Measurements from ENCODE around the gene GRB10. TPM values are rescaled to one million over a fixed set of nuclear protein-coding genes. Genes with fewer than 3 reads are reported as not detected.

Gene GRB10
- total and polyA plus RNA-seq, 3 donors from 2014 or later: 54.0 to 81.9 (median 57.7) TPM

DNA sequence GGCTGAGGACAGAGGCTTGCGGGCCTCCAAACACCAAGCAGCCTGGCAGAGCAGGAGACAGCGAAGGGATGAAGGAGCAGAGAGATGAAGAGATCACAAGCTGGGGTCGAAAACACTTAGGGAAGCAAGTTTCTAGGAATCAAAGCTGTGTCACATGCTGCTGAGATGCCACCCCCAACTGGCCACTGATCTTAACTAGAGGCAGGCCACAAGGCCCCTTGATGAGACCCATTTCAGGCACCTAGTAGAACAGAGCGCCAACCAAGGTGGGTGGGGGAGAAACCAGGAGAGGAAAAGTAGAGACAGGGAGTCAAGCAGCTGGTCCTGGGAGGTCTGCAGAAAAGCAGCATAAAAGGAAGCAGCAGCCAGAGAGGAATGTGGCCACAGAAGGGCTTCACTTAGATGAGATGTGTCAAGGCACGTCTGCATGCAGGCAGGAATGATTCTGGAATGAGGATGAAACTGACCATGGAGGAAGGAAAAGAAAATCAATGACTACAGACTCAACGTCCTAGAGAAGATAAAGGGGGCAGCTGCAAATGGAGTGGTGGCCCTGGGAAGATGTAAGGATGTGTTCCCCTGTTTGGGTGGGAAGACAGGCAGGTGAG is 132.5 kb downstream of the GRB10 start:
- no peaks in the 10 kb centered on the region for H3K9me3 ChIP-seq
- H3K27me3 ChIP-seq: no peaks in the 10 kb centered on the region
- H3K4me1 ChIP-seq: peaks cover 16% of the 10 kb centered on the region
- no peak overlapping the region for H3K4me3 ChIP-seq
- WGBS, 2 donors: 92 to 94% methylated on average over 6 of the region's 6 CpGs
- intact Hi-C loops (cut with DNase I; ENCODE audit: low total_unique reads): no loop called here
- no peak for DNase-seq
- no peak overlapping the region for H3K27ac ChIP-seq
- H3K36me3 ChIP-seq (ENCODE audit: low read depth, missing control alignments): no peaks in the 10 kb centered on the region
- TF ChIP-seq, protein P1, sequence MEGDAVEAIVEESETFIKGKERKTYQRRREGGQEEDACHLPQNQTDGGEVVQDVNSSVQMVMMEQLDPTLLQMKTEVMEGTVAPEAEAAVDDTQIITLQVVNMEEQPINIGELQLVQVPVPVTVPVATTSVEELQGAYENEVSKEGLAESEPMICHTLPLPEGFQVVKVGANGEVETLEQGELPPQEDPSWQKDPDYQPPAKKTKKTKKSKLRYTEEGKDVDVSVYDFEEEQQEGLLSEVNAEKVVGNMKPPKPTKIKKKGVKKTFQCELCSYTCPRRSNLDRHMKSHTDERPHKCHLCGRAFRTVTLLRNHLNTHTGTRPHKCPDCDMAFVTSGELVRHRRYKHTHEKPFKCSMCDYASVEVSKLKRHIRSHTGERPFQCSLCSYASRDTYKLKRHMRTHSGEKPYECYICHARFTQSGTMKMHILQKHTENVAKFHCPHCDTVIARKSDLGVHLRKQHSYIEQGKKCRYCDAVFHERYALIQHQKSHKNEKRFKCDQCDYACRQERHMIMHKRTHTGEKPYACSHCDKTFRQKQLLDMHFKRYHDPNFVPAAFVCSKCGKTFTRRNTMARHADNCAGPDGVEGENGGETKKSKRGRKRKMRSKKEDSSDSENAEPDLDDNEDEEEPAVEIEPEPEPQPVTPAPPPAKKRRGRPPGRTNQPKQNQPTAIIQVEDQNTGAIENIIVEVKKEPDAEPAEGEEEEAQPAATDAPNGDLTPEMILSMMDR (IDR thresholded peaks at IDR 0.05): no peak

DNA sequence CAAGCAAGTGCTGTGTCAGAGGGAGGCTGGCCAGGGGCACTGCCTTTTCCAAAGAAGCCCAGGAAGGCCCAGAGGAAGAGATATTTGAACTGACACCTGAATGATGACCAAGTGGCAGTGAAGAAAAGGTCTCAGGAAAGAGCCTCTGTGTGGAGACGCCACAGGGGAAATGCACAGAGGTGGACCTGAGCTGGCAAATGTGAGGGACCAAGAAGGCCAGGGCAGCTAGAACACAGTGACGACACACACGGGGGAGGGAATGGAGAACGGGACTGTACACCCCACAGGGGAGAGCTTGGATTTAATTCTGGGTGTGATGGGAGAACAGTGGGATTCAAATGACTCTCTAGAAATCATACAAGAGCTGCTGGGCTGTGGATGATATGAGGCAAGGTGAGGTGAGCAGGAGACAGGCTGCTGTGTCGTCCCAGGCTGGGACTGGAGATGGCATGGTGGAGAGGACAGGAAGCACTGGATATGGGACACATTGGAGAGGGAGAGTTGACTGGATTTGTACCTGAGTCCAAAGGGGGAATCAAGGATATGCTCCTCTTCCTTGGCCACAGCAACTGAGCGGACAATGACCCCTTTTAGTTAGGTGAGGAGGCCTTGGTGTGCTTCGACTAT is 133.3 kb downstream of the GRB10 start:
- peaks cover 12% of the 10 kb centered on the region for H3K4me1 ChIP-seq
- no peak for DNase-seq
- no peak overlapping the region for H3K4me3 ChIP-seq
- TF ChIP-seq POLR2A (IDR thresholded peaks at IDR 0.05): no peak
- TF ChIP-seq, protein P1 (IDR thresholded peaks at IDR 0.05): no peak
- WGBS, 2 donors: 93 to 94% methylated on average over 7 of the region's 7 CpGs
- no peaks in the 10 kb centered on the region for H3K9me3 ChIP-seq
- intact Hi-C loops (cut with DNase I; ENCODE audit: low total_unique reads): no loop called here
- H3K27ac ChIP-seq: no peak overlapping the region
- H3K36me3 ChIP-seq (ENCODE audit: low read depth, missing control alignments): no peaks in the 10 kb centered on the region
- H3K27me3 ChIP-seq: no peaks in the 10 kb centered on the region

DNA sequence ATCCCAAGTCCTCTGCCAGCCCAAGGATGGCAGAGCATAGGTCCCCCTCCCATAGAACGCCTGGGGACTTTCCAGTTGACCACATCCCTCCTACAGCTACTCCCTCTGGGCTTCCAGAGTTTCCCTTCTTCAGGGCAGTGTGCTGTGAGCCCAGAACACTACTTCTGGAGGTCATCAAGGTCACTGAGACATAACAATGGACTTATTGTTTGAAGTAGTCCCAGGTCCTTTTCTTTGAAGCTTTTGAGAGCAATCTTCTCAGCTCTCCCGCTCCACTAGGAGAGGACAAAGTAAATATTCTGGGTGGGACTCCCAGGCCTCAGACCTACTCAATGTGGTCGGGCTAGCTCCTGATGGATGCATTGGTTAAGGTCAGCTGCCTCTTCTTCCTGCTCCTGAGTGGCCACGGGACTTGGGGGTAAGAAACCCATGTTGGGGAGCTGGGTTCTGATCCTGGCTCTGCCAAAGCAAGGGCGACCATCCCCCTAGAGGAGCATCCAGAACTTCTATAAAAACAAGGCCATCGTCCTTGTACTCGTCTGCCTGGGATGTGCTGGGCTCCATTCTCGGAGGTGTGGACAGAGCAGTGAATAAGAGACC is 134.0 kb downstream of the GRB10 start:
- Histone ChIP-seq H3K27me3 (no peaks in the 10 kb centered on the region), H3K9me3 (no peaks in the 10 kb centered on the region), H3K4me3 (no peak overlapping the region), H3K36me3 (ENCODE audit: low read depth, missing control alignments) (no peaks in the 10 kb centered on the region), H3K4me1 (peaks cover 5% of the 10 kb centered on the region), H3K27ac (no peak overlapping the region)
- TF ChIP-seq, protein P1 (IDR thresholded peaks at IDR 0.05): no peak
- no peak for TF ChIP-seq POLR2A (IDR thresholded peaks at IDR 0.05)
- WGBS, 2 donors: 80 to 86% methylated on average over 8 of the region's 8 CpGs
- DNase-seq: no peak
- intact Hi-C loops (cut with DNase I; ENCODE audit: low total_unique reads): no loop called here

DNA sequence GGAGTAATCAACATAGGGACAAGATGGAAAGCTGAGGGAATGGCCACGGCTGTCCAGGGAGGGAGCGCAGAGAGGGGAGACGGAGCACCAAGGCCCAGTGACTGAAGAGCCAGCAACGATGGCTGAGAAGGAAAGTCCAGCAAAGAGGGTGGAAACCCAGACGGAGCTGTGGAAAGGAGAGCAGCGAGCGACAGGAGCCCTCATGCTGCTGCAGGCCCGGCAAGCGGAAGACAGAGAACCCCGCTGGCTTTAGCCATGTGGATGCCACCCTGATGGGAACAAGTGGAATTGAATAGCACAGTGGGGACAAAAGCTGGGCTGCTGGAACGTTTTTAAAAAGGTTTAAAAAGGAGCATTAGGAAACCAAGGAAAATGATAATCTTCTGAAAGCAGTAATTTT is 134.6 kb downstream of the GRB10 start:
- H3K4me1 ChIP-seq: no peaks in the 10 kb centered on the region
- no peak overlapping the region for H3K4me3 ChIP-seq
- H3K36me3 ChIP-seq (ENCODE audit: low read depth, missing control alignments): no peaks in the 10 kb centered on the region
- intact Hi-C loops (cut with DNase I; ENCODE audit: low total_unique reads): no loop called here
- H3K27ac ChIP-seq: no peak overlapping the region
- H3K27me3 ChIP-seq: no peaks in the 10 kb centered on the region
- WGBS, 2 donors: 92 to 96% methylated on average over 11 of the region's 11 CpGs
- no peaks in the 10 kb centered on the region for H3K9me3 ChIP-seq
- TF ChIP-seq, protein P1 (IDR thresholded peaks at IDR 0.05): no peak
- no peak for TF ChIP-seq POLR2A (IDR thresholded peaks at IDR 0.05)
- DNase-seq: no peak

Data from testis (tissue), 3 donors.